Tibial nerve (tissue), 4 donors: ENCODE measurements around the gene GAPDHS. TPM values are rescaled to one million over a fixed set of nuclear protein-coding genes. Genes with fewer than 3 reads are reported as not detected.

Experiments
- DNase-seq, 2 donors: peaks; one replicate each; pipeline ENCODE4 v3.0.0-alpha.2; 2019; ENCODE audit warnings: low spot score in 2 of 2
- H3K27ac ChIP-seq, 4 donors: fragments of 200-600 bp; sonication (generic) in 3 of 4; one replicate each; pipeline ENCODE4 v1.5.1; 2017 to 2019; ENCODE audit warnings: mild to moderate bottlenecking in 1 of 4
- H3K27me3 ChIP-seq, 2 donors: fragments of 200-600 bp; sonication (generic) in 1 of 2; one replicate each; pipeline versions ENCODE4 v1.5.1 to v1.6.0; 2017 to 2019
- H3K36me3 ChIP-seq, 3 donors: fragments of 200-600 bp; sonication (generic); one replicate each; pipeline ENCODE4 v1.5.1; 2018 to 2019
- H3K4me1 ChIP-seq, 4 donors: fragments of 200-600 bp; sonication (generic) in 3 of 4; one replicate each; pipeline ENCODE4 v1.5.1; 2017 to 2019
- H3K4me3 ChIP-seq, 4 donors: fragments of 200-600 bp; sonication (generic) in 3 of 4; one replicate each; pipeline ENCODE4 v1.5.1; 2017 to 2019; ENCODE audit warnings: mild to moderate bottlenecking in 1 of 4, moderate library complexity in 1 of 4
- H3K9me3 ChIP-seq, 4 donors: fragments of 200-600 bp; sonication (generic) in 3 of 4; one replicate each; pipeline ENCODE4 v1.5.1; 2017 to 2019
- CTCF ChIP-seq, 5 experiments: fragments of 200-600 bp in 3 of 5; fragments of 450-650 bp in 2 of 5; sonication (generic) in 3 of 5; IDR thresholded peaks; one replicate each; pipeline ENCODE4 v1.5.1; 2016 to 2019; ENCODE audit warnings: antibody characterized with exemption in 5 of 5, mild to moderate bottlenecking in 3 of 5, moderate library complexity in 2 of 5
- EP300 ChIP-seq, 2 donors: sonication (generic); formaldehyde crosslinking; IDR thresholded peaks; one replicate each; pipeline ENCODE4 v1.6.1; 2017; ENCODE audit warnings: antibody characterized with exemption in 2 of 2, mild to moderate bottlenecking in 1 of 2
- POLR2A ChIP-seq, 2 donors: fragments of 450-650 bp; IDR thresholded peaks; one replicate each; pipeline ENCODE4 v1.6.1; 2017; ENCODE audit warnings: antibody characterized with exemption in 2 of 2, mild to moderate bottlenecking in 2 of 2, moderate library complexity in 2 of 2
- WGBS, 2 donors: methylation state at CpG; one replicate each; pipeline ENCODE4 v1.1.5; 2018; 5-methylcytosine and 5-hydroxymethylcytosine counted together
- total RNA-seq, 4 donors: library from RNA; depleted of rRNA; stranded (reverse); fragments of >200 nt; gene quantifications; one replicate each; pipeline ENCODE4 v1.1.0, GENCODE V29; 2016

Gene GAPDHS
- total RNA-seq, 4 donors from 2014 or later, result not detected

GRCh38 chr19:35491836-35492360 is 41.4 kb upstream of the GAPDHS start:
- peaks cover 0 to 7% (median 2%) of the 10 kb centered on the region in 4 donors for H3K4me1 ChIP-seq
- no peak overlapping the region for H3K4me3 ChIP-seq
- no peaks in the 10 kb centered on the region for H3K36me3 ChIP-seq
- no peaks in the 10 kb centered on the region for H3K9me3 ChIP-seq
- TF ChIP-seq POLR2A (IDR thresholded peaks at IDR 0.05) (no peak), CTCF (IDR thresholded peaks at IDR 0.05) (no peak), EP300 (IDR thresholded peaks at IDR 0.05) (no peak)
- H3K27me3 ChIP-seq, result peaks cover 0 to 33% of the 10 kb centered on the region in 2 donors
- no peak for DNase-seq
- 87 to 90% methylated on average over 8 to 9 of the region's 9 CpGs for WGBS, 2 donors
- no peak overlapping the region for H3K27ac ChIP-seq

GRCh38 chr19:35493971-35494370 is 39.3 kb upstream of the GAPDHS start:
- Histone ChIP-seq H3K27me3 (peaks cover 0 to 33% of the 10 kb centered on the region in 2 donors), H3K9me3 (no peaks in the 10 kb centered on the region), H3K27ac (no peak overlapping the region), H3K4me3 (no peak overlapping the region), H3K4me1 (peaks cover 0 to 7% (median 2%) of the 10 kb centered on the region in 4 donors), H3K36me3 (no peaks in the 10 kb centered on the region)
- TF ChIP-seq EP300 (IDR thresholded peaks at IDR 0.05), result no peak
- TF ChIP-seq POLR2A (IDR thresholded peaks at IDR 0.05), result no peak
- TF ChIP-seq CTCF (IDR thresholded peaks at IDR 0.05), result no peak
- DNase-seq, result no peak
- 78 to 80% methylated on average over 7 to 9 of the region's 9 CpGs for WGBS, 2 donors

GRCh38 chr19:35495107-35496064 is 37.9 kb upstream of the GAPDHS start:
- TF ChIP-seq EP300 (IDR thresholded peaks at IDR 0.05), result no peak
- no peak for TF ChIP-seq POLR2A (IDR thresholded peaks at IDR 0.05)
- TF ChIP-seq CTCF (IDR thresholded peaks at IDR 0.05), result peak; percentile 92 to 99 (median 96)
- Histone ChIP-seq H3K27me3 (peaks cover 0 to 21% of the 10 kb centered on the region in 2 donors), H3K4me3 (no peak overlapping the region), H3K27ac (no peak overlapping the region), H3K4me1 (peaks cover 0 to 7% (median 2%) of the 10 kb centered on the region in 4 donors), H3K9me3 (no peaks in the 10 kb centered on the region), H3K36me3 (no peaks in the 10 kb centered on the region)
- DNase-seq, result peak in 1 of 2 donors; percentile 48
- 20 to 29% methylated on average over 21 to 28 of the region's 30 CpGs for WGBS, 2 donors

GRCh38 chr19:35497406-35497805 is 35.9 kb upstream of the GAPDHS start:
- Histone ChIP-seq H3K4me3 (no peak overlapping the region), H3K36me3 (no peaks in the 10 kb centered on the region), H3K9me3 (no peaks in the 10 kb centered on the region), H3K27ac (no peak overlapping the region), H3K27me3 (peaks cover 0 to 1% of the 10 kb centered on the region in 2 donors), H3K4me1 (peaks cover 0 to 7% (median 2%) of the 10 kb centered on the region in 4 donors)
- DNase-seq, result no peak
- TF ChIP-seq CTCF (IDR thresholded peaks at IDR 0.05) (no peak), POLR2A (IDR thresholded peaks at IDR 0.05) (no peak), EP300 (IDR thresholded peaks at IDR 0.05) (no peak)
- 78% methylated on average over 14 of the region's 14 CpGs for WGBS, 2 donors

- no peak for TF ChIP-seq POLR2A (IDR thresholded peaks at IDR 0.05)
- TF ChIP-seq CTCF (IDR thresholded peaks at IDR 0.05), result no peak
- no peak for TF ChIP-seq EP300 (IDR thresholded peaks at IDR 0.05)
- Histone ChIP-seq H3K27ac (no peak overlapping the region), H3K4me3 (no peak overlapping the region), H3K27me3 (no peaks in the 10 kb centered on the region), H3K36me3 (no peaks in the 10 kb centered on the region), H3K4me1 (peaks cover 0 to 7% (median 2%) of the 10 kb centered on the region in 4 donors), H3K9me3 (no peaks in the 10 kb centered on the region)
- no peak for DNase-seq
- 69 to 84% methylated on average over 3 of the region's 3 CpGs for WGBS, 2 donors
These were observed 35.0 kb upstream of the GAPDHS start for GRCh38 chr19:35498220-35498619.
